Uterus (tissue), 2 donors: ENCODE results near the gene LTV1.

Source experiments
- POLR2A ChIP-seq, 2 donors: fragments of 450-650 bp; IDR thresholded peaks; one replicate each; pipeline ENCODE4 v1.6.1; 2016; ENCODE audit warnings: antibody characterized with exemption in 2 of 2, mild to moderate bottlenecking in 1 of 2, moderate library complexity in 1 of 2
- TF ChIP-seq, protein P1 (sequence below), 4 experiments: fragments of 200-600 bp in 2 of 4; fragments of 450-650 bp in 2 of 4; sonication (generic) in 2 of 4; IDR thresholded peaks; one replicate each; pipeline ENCODE4 v1.5.1; 2016 to 2019; ENCODE audit warnings: antibody characterized with exemption in 4 of 4, mild to moderate bottlenecking in 2 of 4, moderate library complexity in 1 of 4

DNA sequence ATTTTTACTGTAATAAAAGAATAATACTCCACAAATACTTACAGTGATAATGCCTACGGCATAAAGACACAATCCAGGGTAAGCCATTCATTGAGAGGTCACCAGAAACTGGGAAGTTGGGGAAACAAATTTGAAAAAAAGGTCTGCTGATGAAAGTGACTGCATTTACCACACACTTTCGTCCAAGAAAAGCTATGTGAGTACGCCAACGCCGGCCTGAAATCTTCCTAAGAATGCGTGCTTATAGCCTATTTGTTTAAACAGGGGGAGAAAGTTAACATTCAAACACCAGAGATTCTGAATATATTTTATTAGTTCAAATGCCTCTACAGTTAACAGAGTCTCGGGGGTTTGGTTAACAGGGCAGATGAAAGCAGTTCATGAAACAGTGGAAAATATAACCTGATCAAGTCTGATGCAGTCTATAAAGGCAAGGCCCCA is 657 bp upstream of the LTV1 start:
- TF ChIP-seq, protein P1, sequence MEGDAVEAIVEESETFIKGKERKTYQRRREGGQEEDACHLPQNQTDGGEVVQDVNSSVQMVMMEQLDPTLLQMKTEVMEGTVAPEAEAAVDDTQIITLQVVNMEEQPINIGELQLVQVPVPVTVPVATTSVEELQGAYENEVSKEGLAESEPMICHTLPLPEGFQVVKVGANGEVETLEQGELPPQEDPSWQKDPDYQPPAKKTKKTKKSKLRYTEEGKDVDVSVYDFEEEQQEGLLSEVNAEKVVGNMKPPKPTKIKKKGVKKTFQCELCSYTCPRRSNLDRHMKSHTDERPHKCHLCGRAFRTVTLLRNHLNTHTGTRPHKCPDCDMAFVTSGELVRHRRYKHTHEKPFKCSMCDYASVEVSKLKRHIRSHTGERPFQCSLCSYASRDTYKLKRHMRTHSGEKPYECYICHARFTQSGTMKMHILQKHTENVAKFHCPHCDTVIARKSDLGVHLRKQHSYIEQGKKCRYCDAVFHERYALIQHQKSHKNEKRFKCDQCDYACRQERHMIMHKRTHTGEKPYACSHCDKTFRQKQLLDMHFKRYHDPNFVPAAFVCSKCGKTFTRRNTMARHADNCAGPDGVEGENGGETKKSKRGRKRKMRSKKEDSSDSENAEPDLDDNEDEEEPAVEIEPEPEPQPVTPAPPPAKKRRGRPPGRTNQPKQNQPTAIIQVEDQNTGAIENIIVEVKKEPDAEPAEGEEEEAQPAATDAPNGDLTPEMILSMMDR (IDR thresholded peaks at IDR 0.05): no peak
- TF ChIP-seq POLR2A (IDR thresholded peaks at IDR 0.05): no peak
